Measurements from ENCODE around the gene PBXIP1. TPM values are rescaled to one million over a fixed set of nuclear protein-coding genes. Genes with fewer than 3 reads are reported as not detected.
A peak's percentile ranks its signal among the peaks of the same experiment; 100 is the strongest.

PBXIP1 gene
- total and polyA plus RNA-seq, 2 of the 13 experiments (the other 11 are each of a cell fraction or from before 2014, with no cell fraction given) = 16.3 to 31.9 TPM

DNA sequence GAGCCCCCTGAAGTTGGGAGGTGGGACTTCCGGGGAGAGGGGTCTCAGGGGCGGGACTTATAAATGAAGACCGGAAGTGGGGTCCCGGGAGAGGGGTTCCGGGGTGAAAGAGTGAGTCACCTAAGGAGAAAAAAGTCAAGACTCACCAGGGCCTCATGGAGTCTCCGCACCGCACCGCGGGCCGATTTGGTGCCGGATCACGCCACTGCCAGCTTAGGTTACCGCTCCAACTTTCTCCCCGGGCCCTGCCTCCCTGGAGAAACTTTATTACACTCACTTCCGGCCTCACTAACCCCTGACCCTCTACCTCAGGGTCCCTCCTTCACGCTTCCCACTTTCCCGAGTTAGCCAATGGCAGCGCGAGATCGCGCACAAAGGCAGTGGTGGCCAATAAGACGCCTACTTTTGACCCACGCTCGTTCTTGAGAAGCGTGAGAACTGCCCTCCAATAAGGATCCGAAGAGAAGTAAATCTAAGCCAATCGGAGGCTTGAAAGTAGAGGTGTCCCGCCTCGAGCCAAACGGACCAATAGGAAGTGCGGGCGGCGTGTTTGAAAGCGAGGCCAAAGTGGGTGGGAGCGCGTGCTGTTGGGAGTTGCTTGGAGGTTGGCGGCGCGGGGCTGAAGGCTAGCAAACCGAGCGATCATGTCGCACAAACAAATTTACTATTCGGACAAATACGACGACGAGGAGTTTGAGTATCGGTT is 18.4 kb upstream of the PBXIP1 start, which contains the start of gene CKS1B (continued):
- peak; percentile 100 for TF ChIP-seq SAP130 (CRISPR knock-in tag; IDR thresholded peaks at IDR 0.05; ENCODE audit: low read depth)
- 0 out of 2 replicates have a peak, but pooled peaks have one; percentile 25 for TF ChIP-seq ZNF431 (CRISPR knock-in tag; IDR thresholded peaks at IDR 0.05; ENCODE audit: borderline replicate concordance, low read depth)
- TF ChIP-seq MIER3 (CRISPR knock-in tag; IDR thresholded peaks at IDR 0.05; ENCODE audit: borderline replicate concordance) = no peak
- no peak for TF ChIP-seq ZNF670 (CRISPR knock-in tag; IDR thresholded peaks at IDR 0.05; ENCODE audit: borderline replicate concordance)
- TF ChIP-seq, protein P1, sequence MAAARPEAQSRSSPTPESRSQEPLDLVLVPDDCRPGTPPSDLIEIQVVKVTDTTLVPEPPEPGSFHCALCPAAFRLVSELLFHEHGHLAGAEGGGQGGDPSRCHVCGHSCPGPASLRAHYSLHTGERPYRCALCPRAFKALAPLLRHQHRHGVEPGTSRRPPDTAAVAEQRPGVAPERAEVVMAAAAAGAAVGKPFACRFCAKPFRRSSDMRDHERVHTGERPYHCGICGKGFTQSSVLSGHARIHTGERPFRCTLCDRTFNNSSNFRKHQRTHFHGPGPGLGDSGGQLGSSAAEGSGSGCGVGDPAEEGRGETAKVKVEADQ (CRISPR knock-in tag; IDR thresholded peaks at IDR 0.05; ENCODE audit: borderline replicate concordance) = no peak
- TF ChIP-seq PHF20 (CRISPR knock-in tag; IDR thresholded peaks at IDR 0.05) = peak; percentile 82; the same call in 1 of the 2 replicates
- no peak for TF ChIP-seq NFE2 (CRISPR knock-in tag; IDR thresholded peaks at IDR 0.05)
- peak; percentile 93 for TF ChIP-seq TOPORS (CRISPR knock-in tag; IDR thresholded peaks at IDR 0.05)
- peak; percentile 81; the same call in 1 of the 2 replicates for TF ChIP-seq PITX1 (CRISPR knock-in tag; IDR thresholded peaks at IDR 0.05)
- TF ChIP-seq, protein P2, sequence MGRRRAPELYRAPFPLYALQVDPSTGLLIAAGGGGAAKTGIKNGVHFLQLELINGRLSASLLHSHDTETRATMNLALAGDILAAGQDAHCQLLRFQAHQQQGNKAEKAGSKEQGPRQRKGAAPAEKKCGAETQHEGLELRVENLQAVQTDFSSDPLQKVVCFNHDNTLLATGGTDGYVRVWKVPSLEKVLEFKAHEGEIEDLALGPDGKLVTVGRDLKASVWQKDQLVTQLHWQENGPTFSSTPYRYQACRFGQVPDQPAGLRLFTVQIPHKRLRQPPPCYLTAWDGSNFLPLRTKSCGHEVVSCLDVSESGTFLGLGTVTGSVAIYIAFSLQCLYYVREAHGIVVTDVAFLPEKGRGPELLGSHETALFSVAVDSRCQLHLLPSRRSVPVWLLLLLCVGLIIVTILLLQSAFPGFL (CRISPR knock-in tag; IDR thresholded peaks at IDR 0.05) = no peak
- TF ChIP-seq JUNB (CRISPR knock-in tag; IDR thresholded peaks at IDR 0.05; ENCODE audit: borderline replicate concordance) = peak; percentile 61; the same call in 1 of the 2 replicates
- TF ChIP-seq, protein P3, sequence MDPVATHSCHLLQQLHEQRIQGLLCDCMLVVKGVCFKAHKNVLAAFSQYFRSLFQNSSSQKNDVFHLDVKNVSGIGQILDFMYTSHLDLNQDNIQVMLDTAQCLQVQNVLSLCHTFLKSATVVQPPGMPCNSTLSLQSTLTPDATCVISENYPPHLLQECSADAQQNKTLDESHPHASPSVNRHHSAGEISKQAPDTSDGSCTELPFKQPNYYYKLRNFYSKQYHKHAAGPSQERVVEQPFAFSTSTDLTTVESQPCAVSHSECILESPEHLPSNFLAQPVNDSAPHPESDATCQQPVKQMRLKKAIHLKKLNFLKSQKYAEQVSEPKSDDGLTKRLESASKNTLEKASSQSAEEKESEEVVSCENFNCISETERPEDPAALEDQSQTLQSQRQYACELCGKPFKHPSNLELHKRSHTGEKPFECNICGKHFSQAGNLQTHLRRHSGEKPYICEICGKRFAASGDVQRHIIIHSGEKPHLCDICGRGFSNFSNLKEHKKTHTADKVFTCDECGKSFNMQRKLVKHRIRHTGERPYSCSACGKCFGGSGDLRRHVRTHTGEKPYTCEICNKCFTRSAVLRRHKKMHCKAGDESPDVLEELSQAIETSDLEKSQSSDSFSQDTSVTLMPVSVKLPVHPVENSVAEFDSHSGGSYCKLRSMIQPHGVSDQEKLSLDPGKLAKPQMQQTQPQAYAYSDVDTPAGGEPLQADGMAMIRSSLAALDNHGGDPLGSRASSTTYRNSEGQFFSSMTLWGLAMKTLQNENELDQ (CRISPR knock-in tag; IDR thresholded peaks at IDR 0.05; ENCODE audit: borderline replicate concordance) = no peak
- TF ChIP-seq ZNF205 (CRISPR knock-in tag; IDR thresholded peaks at IDR 0.05) = no peak
- no peak for TF ChIP-seq CBX2 (IDR thresholded peaks at IDR 0.05; ENCODE audit: low read depth, low read length)
- TF ChIP-seq CBX2 (CRISPR knock-in tag; IDR thresholded peaks at IDR 0.05; ENCODE audit: low read depth) = 0 out of 2 replicates have a peak, but pooled peaks have one; percentile 84
- no peak for TF ChIP-seq KLF13 (CRISPR knock-in tag; IDR thresholded peaks at IDR 0.05)
- TF ChIP-seq, protein P4, sequence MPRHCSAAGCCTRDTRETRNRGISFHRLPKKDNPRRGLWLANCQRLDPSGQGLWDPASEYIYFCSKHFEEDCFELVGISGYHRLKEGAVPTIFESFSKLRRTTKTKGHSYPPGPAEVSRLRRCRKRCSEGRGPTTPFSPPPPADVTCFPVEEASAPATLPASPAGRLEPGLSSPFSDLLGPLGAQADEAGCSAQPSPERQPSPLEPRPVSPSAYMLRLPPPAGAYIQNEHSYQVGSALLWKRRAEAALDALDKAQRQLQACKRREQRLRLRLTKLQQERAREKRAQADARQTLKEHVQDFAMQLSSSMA (CRISPR knock-in tag; IDR thresholded peaks at IDR 0.05) = 0 out of 2 replicates have a peak, but pooled peaks have one; percentile 8
- TF ChIP-seq IRF9 (CRISPR knock-in tag; IDR thresholded peaks at IDR 0.05; ENCODE audit: borderline replicate concordance) = no peak; the same call in 1 of the 2 replicates
- no peak; the same call in 1 of the 2 replicates for TF ChIP-seq ZNF160 (CRISPR knock-in tag; IDR thresholded peaks at IDR 0.05)
- no peak for TF ChIP-seq ZNF253 (CRISPR knock-in tag; IDR thresholded peaks at IDR 0.05; ENCODE audit: borderline replicate concordance)
- TF ChIP-seq GATAD2A (CRISPR knock-in tag; IDR thresholded peaks at IDR 0.05) = no peak
- no peak for TF ChIP-seq ZBTB8A (CRISPR knock-in tag; IDR thresholded peaks at IDR 0.05; ENCODE audit: borderline replicate concordance, low read depth)
- no peak for TF ChIP-seq ZFP62 (CRISPR knock-in tag; IDR thresholded peaks at IDR 0.05)
- TF ChIP-seq, protein P5, sequence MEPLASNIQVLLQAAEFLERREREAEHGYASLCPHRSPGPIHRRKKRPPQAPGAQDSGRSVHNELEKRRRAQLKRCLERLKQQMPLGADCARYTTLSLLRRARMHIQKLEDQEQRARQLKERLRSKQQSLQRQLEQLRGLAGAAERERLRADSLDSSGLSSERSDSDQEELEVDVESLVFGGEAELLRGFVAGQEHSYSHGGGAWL (CRISPR knock-in tag; IDR thresholded peaks at IDR 0.05) = peak; percentile 72; the same call in 1 of the 2 replicates
